Measurements from ENCODE around the gene VSTM2L.

GRCh38 chr20:37937686-37938085 is 34.8 kb downstream of the VSTM2L start:
- TF ChIP-seq POLR2A (IDR thresholded peaks at IDR 0.05; ENCODE audit: low read depth) (no peak), CTCF (IDR thresholded peaks at IDR 0.05) (no peak), EP300 (IDR thresholded peaks at IDR 0.05) (no peak), POLR2AphosphoS5 (IDR thresholded peaks at IDR 0.05) (no peak)
